Nephron progenitor cell (in vitro differentiated cells): Measurements from ENCODE around the gene SPATA20.

ENCODE experiments used
- DNase-seq: peaks from one replicate; pipeline ENCODE4 v3.0.0; 2021
- H3K27ac Mint-ChIP-seq: 2 replicates; pipeline ENCODE4 v1.8.0; 2021; ENCODE audit warnings: mild to moderate bottlenecking, moderate library complexity, mixed read lengths
- H3K27me3 Mint-ChIP-seq: 2 replicates; pipeline ENCODE4 v1.8.0; 2021; ENCODE audit warnings: mild to moderate bottlenecking, low read depth, mixed read lengths; ENCODE audit not compliant: poor library complexity
- H3K36me3 Mint-ChIP-seq: 2 replicates; pipeline ENCODE4 v1.8.0; 2021; ENCODE audit warnings: low read depth, mixed read lengths
- H3K4me1 Mint-ChIP-seq: 2 replicates; pipeline ENCODE4 v1.8.0; 2021; ENCODE audit warnings: mixed read lengths
- H3K4me3 Mint-ChIP-seq: 2 replicates; pipeline ENCODE4 v1.8.0; 2021; ENCODE audit warnings: mild to moderate bottlenecking, moderate library complexity, mixed read lengths
- H3K9me3 Mint-ChIP-seq: 2 replicates; pipeline ENCODE4 v1.8.0; 2021; ENCODE audit warnings: mild to moderate bottlenecking, moderate library complexity, mixed read lengths
- CTCF ChIP-seq: fragments of 200-600 bp; sonication (generic); IDR thresholded peaks from 2 replicates; pipeline ENCODE4 v1.5.0; 2021; ENCODE audit warnings: antibody characterized with exemption

SPATA20 gene

GRCh38 chr17:50551884-50552283, 4.9 kb downstream of the SPATA20 start:
- peaks cover 35% of the 10 kb centered on the region for H3K4me1 Mint-ChIP-seq
- no peaks in the 10 kb centered on the region for H3K36me3 Mint-ChIP-seq
- DNase-seq: no peak
- peaks cover 35% of the 10 kb centered on the region for H3K27me3 Mint-ChIP-seq
- H3K27ac Mint-ChIP-seq: no peak overlapping the region
- H3K9me3 Mint-ChIP-seq: no peaks in the 10 kb centered on the region
- TF ChIP-seq CTCF: no peak
- no peak overlapping the region for H3K4me3 Mint-ChIP-seq

GRCh38 chr17:50554201-50554600, 7.2 kb downstream of the SPATA20 start:
- DNase-seq: no peak
- H3K9me3 Mint-ChIP-seq: no peaks in the 10 kb centered on the region
- H3K27me3 Mint-ChIP-seq: peaks cover 58% of the 10 kb centered on the region
- no peak overlapping the region for H3K27ac Mint-ChIP-seq
- peaks cover 57% of the 10 kb centered on the region for H3K4me1 Mint-ChIP-seq
- no peaks in the 10 kb centered on the region for H3K36me3 Mint-ChIP-seq
- no peak for TF ChIP-seq CTCF
- H3K4me3 Mint-ChIP-seq: no peak overlapping the region

GRCh38 chr17:50556803-50557202, 9.8 kb downstream of the SPATA20 start:
- peaks cover 54% of the 10 kb centered on the region for H3K4me1 Mint-ChIP-seq

GRCh38 chr17:50557630-50558029, 10.7 kb downstream of the SPATA20 start:
- H3K27me3 Mint-ChIP-seq: peaks cover 76% of the 10 kb centered on the region
- H3K27ac Mint-ChIP-seq: no peak overlapping the region
- peaks cover 60% of the 10 kb centered on the region for H3K4me1 Mint-ChIP-seq
- H3K36me3 Mint-ChIP-seq: no peaks in the 10 kb centered on the region
- no peak for TF ChIP-seq CTCF
- no peak overlapping the region for H3K4me3 Mint-ChIP-seq
- H3K9me3 Mint-ChIP-seq: no peaks in the 10 kb centered on the region
- no peak for DNase-seq

More at GRCh38 chr17:50556803-50557202, 9.8 kb downstream of the SPATA20 start:
- no peaks in the 10 kb centered on the region for H3K36me3 Mint-ChIP-seq
- H3K9me3 Mint-ChIP-seq: no peaks in the 10 kb centered on the region
- peaks cover 76% of the 10 kb centered on the region for H3K27me3 Mint-ChIP-seq
- H3K4me3 Mint-ChIP-seq: no peak overlapping the region
- no peak for DNase-seq
- H3K27ac Mint-ChIP-seq: no peak overlapping the region
- TF ChIP-seq CTCF: no peak

GRCh38 chr17:50558091-50558490, 11.1 kb downstream of the SPATA20 start:
- H3K4me1 Mint-ChIP-seq: peaks cover 61% of the 10 kb centered on the region
- peak overlapping the region; percentile 68 for H3K4me3 Mint-ChIP-seq
- H3K27ac Mint-ChIP-seq: no peak overlapping the region
- peaks cover 78% of the 10 kb centered on the region for H3K27me3 Mint-ChIP-seq
- TF ChIP-seq CTCF: no peak
- H3K9me3 Mint-ChIP-seq: no peaks in the 10 kb centered on the region
- no peak for DNase-seq
- H3K36me3 Mint-ChIP-seq: no peaks in the 10 kb centered on the region

GRCh38 chr17:50558581-50558940, 11.6 kb downstream of the SPATA20 start:
- H3K27ac Mint-ChIP-seq: no peak overlapping the region
- no peak for DNase-seq
- peaks cover 66% of the 10 kb centered on the region for H3K4me1 Mint-ChIP-seq
- peak overlapping the region; percentile 68 for H3K4me3 Mint-ChIP-seq
- peaks cover 82% of the 10 kb centered on the region for H3K27me3 Mint-ChIP-seq
- TF ChIP-seq CTCF: no peak
- no peaks in the 10 kb centered on the region for H3K36me3 Mint-ChIP-seq
- H3K9me3 Mint-ChIP-seq: no peaks in the 10 kb centered on the region
